Measurements from ENCODE around the gene MYL6B. TPM values are rescaled to one million over a fixed set of nuclear protein-coding genes. Genes with fewer than 3 reads are reported as not detected.

MYL6B gene
- total RNA-seq, 1 donor from 2014 or later = 67.6 TPM

DNA sequence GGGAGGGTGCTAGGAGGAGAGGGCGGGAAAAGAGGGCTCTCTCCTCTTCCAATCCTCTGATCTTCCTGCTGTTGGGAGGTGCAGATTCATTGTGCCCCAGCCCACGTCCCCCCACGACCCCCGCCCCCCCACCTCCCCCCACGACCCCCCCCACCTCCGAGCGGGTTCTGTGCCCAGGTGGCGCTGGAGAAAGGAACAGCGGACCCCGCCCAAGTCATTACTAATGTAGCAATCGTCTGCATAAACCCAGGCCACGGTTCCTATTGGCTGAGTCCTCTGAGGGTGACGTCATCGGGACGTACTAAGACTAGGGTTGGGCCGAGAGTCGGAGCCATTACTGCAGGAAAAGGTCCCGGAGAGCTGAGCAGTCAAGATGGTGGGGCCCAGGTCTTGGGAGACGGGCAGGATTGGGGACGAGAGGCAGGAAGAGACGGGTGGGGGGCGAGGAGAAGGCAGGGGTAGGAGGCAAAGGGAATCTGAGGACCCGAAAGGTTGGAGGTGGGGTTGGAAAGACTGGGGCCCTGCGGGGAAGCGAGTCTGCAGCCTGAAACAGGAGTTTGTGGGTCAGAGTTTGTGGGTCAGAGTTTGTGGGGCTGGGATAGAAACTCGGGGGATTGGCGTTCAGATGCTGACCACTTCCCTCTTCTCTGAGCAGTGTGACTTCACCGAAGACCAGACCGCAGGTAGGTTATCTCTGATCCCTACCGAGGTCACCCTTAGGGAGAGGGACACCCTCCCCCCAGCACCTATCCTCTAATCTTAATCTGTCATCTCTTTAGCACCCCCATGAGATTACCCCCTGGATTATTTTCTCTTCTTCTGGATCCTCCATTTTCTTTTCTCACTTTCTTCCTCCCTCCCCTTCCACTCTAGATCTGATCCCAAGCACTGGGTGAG lies 5.9 kb downstream of the MYL6B start, which contains the start of gene MYL6:
TSS of gene MYL6 (plus strand) at position 331 of the 897 bp plus-strand sequence. CDS start at position 374, 43 bp downstream.
- Mint-ChIP-seq H3K4me3 (peak within 1 kb of the TSS; percentile 97), H3K27ac (peak within 1 kb of the TSS; percentile 93), H3K4me1 (ENCODE audit: low read depth) (peaks cover 49% of the 10 kb centered on the region), H3K27me3 (ENCODE audit: insufficient read depth) (no peaks in the 10 kb centered on the region), H3K9me3 (no peaks in the 10 kb centered on the region), H3K36me3 (ENCODE audit: low read depth) (peaks cover 57% of the 10 kb centered on the region)
- peak; percentile 90 for DNase-seq (ENCODE audit: low spot score)
- intact Hi-C loops (cut with micrococcal nuclease) = loop anchor here (1.0 to 10.0 kb wide), 5 partner anchors 30 to 527 kb away; partner anchors contain the start of genes PTGES3, RPS26 and ZC3H10

- Mint-ChIP-seq H3K9me3 (no peaks in the 10 kb centered on the region), H3K36me3 (ENCODE audit: low read depth) (peaks cover 64% of the 10 kb centered on the region), H3K27ac (peak overlapping the region; percentile 93), H3K27me3 (ENCODE audit: insufficient read depth) (no peaks in the 10 kb centered on the region), H3K4me1 (ENCODE audit: low read depth) (peaks cover 48% of the 10 kb centered on the region), H3K4me3 (peak overlapping the region; percentile 97)
- intact Hi-C loops (cut with micrococcal nuclease) = loop anchor here (1.0 to 10.0 kb wide), 5 partner anchors 29 to 526 kb away; partner anchors contain the start of genes PTGES3, RPS26 and ZC3H10
- no peak for DNase-seq (ENCODE audit: low spot score)
Observed at GRCh38 chr12:56158926-56159461, 6.6 kb downstream of the MYL6B start.

DNA sequence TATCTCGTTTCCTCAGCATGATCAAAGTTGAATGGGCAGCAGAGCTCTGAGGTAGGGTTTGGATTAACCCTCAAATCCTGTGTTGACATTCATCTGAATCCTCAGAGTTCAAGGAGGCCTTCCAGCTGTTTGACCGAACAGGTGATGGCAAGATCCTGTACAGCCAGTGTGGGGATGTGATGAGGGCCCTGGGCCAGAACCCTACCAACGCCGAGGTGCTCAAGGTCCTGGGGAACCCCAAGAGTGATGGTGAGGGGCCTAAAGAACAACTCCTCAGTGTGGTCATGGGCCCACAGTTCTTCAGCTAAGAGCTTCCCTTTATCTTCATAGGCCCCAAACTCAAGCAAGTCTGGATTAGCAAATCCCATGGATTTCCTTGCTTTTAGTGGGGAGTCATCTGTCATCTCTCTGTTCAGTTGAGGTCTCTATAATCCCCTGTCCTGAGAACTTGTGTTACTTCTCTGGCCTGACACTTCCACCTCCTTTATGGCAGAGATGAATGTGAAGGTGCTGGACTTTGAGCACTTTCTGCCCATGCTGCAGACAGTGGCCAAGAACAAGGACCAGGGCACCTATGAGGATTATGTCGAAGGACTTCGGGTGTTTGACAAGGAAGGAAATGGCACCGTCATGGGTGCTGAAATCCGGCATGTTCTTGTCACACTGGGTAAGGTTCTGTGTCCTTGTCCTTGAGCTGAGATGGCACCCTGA lies 7.2 kb downstream of the MYL6B start:
- intact Hi-C loops (cut with micrococcal nuclease) = loop anchor here (1.0 to 10.0 kb wide), 3 partner anchors 7 to 525 kb away; partner anchors contain the start of genes MYL6B, PTGES3 and RPS26
- no peaks in the 10 kb centered on the region for H3K9me3 Mint-ChIP-seq
- H3K36me3 Mint-ChIP-seq (ENCODE audit: low read depth) = peaks cover 68% of the 10 kb centered on the region
- H3K27me3 Mint-ChIP-seq (ENCODE audit: insufficient read depth) = no peaks in the 10 kb centered on the region
- DNase-seq (ENCODE audit: low spot score) = no peak
- H3K27ac Mint-ChIP-seq = peak overlapping the region; percentile 93
- peak overlapping the region; percentile 97 for H3K4me3 Mint-ChIP-seq
- peaks cover 48% of the 10 kb centered on the region for H3K4me1 Mint-ChIP-seq (ENCODE audit: low read depth)

- no peaks in the 10 kb centered on the region for H3K9me3 Mint-ChIP-seq
- H3K4me1 Mint-ChIP-seq (ENCODE audit: low read depth) = peaks cover 47% of the 10 kb centered on the region
- peak overlapping the region; percentile 86 for H3K27ac Mint-ChIP-seq
- intact Hi-C loops (cut with micrococcal nuclease) = loop anchor here (1.0 kb wide), 1 partner anchor 8 kb away; the partner anchor contains the start of gene MYL6B
- H3K4me3 Mint-ChIP-seq = peak overlapping the region; percentile 97
- DNase-seq (ENCODE audit: low spot score) = peak; percentile 55
- peaks cover 63% of the 10 kb centered on the region for H3K36me3 Mint-ChIP-seq (ENCODE audit: low read depth)
- no peaks in the 10 kb centered on the region for H3K27me3 Mint-ChIP-seq (ENCODE audit: insufficient read depth)
Observed at GRCh38 chr12:56160193-56160763, 7.9 kb downstream of the MYL6B start.

GRCh38 chr12:56160894-56161689 lies 8.7 kb downstream of the MYL6B start:
- Mint-ChIP-seq H3K27ac (peak overlapping the region; percentile 86), H3K36me3 (ENCODE audit: low read depth) (peaks cover 62% of the 10 kb centered on the region), H3K4me1 (ENCODE audit: low read depth) (peaks cover 41% of the 10 kb centered on the region), H3K9me3 (no peaks in the 10 kb centered on the region), H3K27me3 (ENCODE audit: insufficient read depth) (no peaks in the 10 kb centered on the region), H3K4me3 (peak overlapping the region; percentile 97)
- intact Hi-C loops (cut with micrococcal nuclease) = loop anchor here (1.0 kb wide), 1 partner anchor 9 kb away; the partner anchor contains the start of gene MYL6B
- DNase-seq (ENCODE audit: low spot score) = no peak

GRCh38 chr12:56161690-56162351 lies 9.4 kb downstream of the MYL6B start:
- no peak for DNase-seq (ENCODE audit: low spot score)
- Mint-ChIP-seq H3K9me3 (no peaks in the 10 kb centered on the region), H3K4me1 (ENCODE audit: low read depth) (peaks cover 41% of the 10 kb centered on the region), H3K36me3 (ENCODE audit: low read depth) (peaks cover 62% of the 10 kb centered on the region), H3K27ac (peak overlapping the region; percentile 65), H3K27me3 (ENCODE audit: insufficient read depth) (no peaks in the 10 kb centered on the region), H3K4me3 (peak overlapping the region; percentile 97)
- intact Hi-C loops (cut with micrococcal nuclease) = no loop called here

- Mint-ChIP-seq H3K4me1 (ENCODE audit: low read depth) (peaks cover 38% of the 10 kb centered on the region), H3K9me3 (no peaks in the 10 kb centered on the region), H3K27me3 (ENCODE audit: insufficient read depth) (no peaks in the 10 kb centered on the region), H3K4me3 (no peak overlapping the region), H3K36me3 (ENCODE audit: low read depth) (peaks cover 63% of the 10 kb centered on the region), H3K27ac (peak overlapping the region; percentile 40)
- intact Hi-C loops (cut with micrococcal nuclease) = no loop called here
- DNase-seq (ENCODE audit: low spot score) = no peak
Observed at GRCh38 chr12:56162468-56163290, 10.3 kb downstream of the MYL6B start.

- peaks cover 40% of the 10 kb centered on the region for H3K4me1 Mint-ChIP-seq (ENCODE audit: low read depth)
- H3K9me3 Mint-ChIP-seq = no peaks in the 10 kb centered on the region
- no peak for DNase-seq (ENCODE audit: low spot score)
- peak overlapping the region; percentile 12 for H3K27ac Mint-ChIP-seq
- no peaks in the 10 kb centered on the region for H3K27me3 Mint-ChIP-seq (ENCODE audit: insufficient read depth)
- intact Hi-C loops (cut with micrococcal nuclease) = no loop called here
- H3K36me3 Mint-ChIP-seq (ENCODE audit: low read depth) = peaks cover 65% of the 10 kb centered on the region
- no peak overlapping the region for H3K4me3 Mint-ChIP-seq
Observed at GRCh38 chr12:56163533-56164344, 11.4 kb downstream of the MYL6B start.

DNA sequence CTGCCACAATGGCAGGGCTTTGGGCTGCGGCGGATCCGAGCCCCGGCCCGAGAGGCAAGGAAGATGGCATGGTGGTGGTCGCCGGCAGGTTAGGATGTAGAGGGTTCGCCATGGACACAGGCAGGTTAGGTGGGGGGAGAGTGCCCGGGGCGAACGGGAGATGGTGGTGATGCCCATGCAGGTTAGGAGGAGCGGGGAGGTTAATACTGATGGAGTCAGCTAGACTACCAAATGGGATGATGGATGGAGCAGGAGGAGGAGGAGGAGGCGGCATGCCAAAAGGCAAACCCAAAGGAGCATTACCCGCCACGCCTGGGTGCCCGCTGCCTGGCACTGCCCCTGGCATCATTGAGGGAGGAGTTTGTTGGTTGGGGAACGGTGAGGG lies 11.9 kb downstream of the MYL6B start:
- no peak overlapping the region for H3K27ac Mint-ChIP-seq
- peaks cover 59% of the 10 kb centered on the region for H3K36me3 Mint-ChIP-seq (ENCODE audit: low read depth)
- no peaks in the 10 kb centered on the region for H3K9me3 Mint-ChIP-seq
- H3K4me1 Mint-ChIP-seq (ENCODE audit: low read depth) = peaks cover 34% of the 10 kb centered on the region
- H3K27me3 Mint-ChIP-seq (ENCODE audit: insufficient read depth) = no peaks in the 10 kb centered on the region
- DNase-seq (ENCODE audit: low spot score) = no peak
- no peak overlapping the region for H3K4me3 Mint-ChIP-seq
- intact Hi-C loops (cut with micrococcal nuclease) = no loop called here

- Mint-ChIP-seq H3K9me3 (no peaks in the 10 kb centered on the region), H3K27me3 (ENCODE audit: insufficient read depth) (no peaks in the 10 kb centered on the region), H3K27ac (no peak overlapping the region), H3K36me3 (ENCODE audit: low read depth) (peaks cover 58% of the 10 kb centered on the region), H3K4me1 (ENCODE audit: low read depth) (peaks cover 24% of the 10 kb centered on the region), H3K4me3 (no peak overlapping the region)
- intact Hi-C loops (cut with micrococcal nuclease) = no loop called here
- no peak for DNase-seq (ENCODE audit: low spot score)
Observed at GRCh38 chr12:56165369-56165768, 13.0 kb downstream of the MYL6B start.
